ENCODE results near the gene KCNIP4.

The KCNIP4 gene

DNA sequence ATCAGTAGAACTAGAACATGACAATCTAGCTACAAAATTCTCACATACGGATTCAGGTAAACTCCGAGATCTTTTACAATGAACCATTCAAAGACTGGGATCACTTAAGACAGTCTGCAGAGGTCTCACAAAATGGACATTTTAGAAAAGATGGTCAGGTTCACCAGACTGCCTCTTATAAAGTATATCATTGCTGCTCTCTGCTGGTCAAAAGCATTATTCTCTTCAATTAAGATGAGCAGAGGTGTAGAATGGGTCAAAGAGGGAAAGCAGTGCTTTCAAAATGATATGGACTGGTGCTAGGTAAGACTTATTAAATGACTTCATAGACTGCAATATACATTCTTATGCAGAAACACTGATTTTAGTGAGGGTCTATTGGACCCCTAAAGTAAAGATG lies 813.6 kb downstream of the KCNIP4 start:
- DNase-seq, result no peak

DNA sequence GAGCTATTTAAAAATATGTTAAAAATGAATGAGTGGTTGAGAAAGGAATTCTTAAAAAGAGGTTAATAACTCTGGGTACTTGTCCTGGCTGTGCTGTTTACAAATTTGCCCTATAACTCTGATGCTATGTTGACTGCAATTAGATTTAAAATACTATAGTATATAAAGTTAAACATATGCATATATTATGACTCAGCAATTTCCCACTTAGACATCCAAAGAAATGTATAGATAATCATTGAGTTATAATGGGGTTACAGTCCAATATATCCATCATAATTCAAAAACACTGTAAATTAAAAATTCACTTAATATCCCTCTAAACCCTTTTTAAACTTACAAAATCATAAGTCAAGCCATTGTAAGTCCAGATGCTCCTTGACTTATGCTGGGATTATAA lies 818.0 kb downstream of the KCNIP4 start:
- DNase-seq, result no peak

DNA sequence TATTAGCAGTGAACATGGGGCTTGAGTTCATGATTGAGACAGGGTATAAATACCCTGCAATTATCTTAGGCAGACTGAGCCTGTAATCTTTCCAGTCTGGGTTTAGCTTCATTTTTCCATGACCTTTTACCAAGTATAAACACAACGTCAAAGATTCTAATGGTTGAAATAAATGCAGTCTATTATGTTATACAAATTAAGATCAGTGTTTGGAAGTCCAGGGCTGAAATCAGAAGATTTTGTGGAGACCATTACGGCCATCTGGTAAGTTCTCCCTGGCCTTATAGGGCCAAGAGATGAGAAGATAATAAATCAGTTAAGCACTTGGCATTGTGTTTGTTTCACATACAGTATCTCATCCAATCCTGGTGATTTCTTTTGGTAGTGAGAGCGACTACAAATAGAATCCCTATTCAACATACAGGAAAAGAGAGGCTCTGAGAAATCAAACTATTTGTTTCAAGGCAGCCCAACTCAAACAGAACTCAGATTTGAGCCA lies 822.5 kb downstream of the KCNIP4 start:
- DNase-seq, result no peak

DNA sequence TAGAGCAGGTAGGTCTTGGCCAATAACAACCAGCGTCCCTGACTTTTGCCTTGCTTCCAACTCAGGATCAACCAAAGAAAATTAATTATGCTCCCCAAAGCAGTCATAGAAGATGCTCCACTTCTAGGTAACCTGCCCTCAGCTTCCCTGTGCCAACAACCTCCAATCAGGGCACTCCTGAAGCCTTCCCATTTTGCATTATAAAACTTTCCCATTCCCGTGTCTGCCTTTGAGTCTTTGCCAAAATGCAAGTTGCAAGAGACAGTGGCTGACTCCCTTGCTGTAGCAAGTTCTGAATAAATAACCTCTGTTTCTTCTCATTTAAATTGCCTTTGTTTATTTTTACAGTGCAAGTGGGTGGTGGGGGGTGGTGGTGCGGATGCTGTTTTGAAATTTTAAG lies 830.3 kb downstream of the KCNIP4 start:
- DNase-seq, result no peak

DNA sequence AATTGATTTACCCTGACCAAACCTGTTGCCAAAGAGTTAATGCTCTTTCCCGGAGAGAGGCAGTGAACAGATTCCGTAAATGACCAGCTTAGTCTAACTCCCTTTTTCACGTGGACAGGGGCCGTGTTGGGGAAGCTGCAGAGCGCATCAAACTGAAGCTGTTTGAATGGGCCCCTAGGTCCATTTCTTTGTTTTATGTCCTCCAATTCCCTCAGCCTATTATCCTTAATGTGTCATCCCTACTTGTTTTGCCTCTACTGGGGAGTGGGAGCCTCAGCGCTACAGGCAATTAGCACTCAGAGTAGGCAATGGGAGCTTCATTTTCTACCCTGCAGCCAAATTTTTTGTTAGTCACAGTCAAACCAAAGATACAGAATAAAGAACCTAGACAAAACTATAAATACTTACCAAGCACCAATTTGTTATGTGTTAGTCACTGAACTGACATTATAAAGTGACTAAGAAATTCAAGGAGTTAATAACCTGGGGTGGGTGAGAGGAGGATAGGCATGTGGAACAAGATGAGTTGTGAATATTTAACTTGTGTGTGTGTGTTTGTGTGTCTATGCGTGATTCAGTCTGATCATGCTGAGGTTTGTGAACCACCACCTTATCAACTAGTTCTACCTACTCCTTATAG lies 830.9 kb downstream of the KCNIP4 start:
- DNase-seq, result no peak

DNA sequence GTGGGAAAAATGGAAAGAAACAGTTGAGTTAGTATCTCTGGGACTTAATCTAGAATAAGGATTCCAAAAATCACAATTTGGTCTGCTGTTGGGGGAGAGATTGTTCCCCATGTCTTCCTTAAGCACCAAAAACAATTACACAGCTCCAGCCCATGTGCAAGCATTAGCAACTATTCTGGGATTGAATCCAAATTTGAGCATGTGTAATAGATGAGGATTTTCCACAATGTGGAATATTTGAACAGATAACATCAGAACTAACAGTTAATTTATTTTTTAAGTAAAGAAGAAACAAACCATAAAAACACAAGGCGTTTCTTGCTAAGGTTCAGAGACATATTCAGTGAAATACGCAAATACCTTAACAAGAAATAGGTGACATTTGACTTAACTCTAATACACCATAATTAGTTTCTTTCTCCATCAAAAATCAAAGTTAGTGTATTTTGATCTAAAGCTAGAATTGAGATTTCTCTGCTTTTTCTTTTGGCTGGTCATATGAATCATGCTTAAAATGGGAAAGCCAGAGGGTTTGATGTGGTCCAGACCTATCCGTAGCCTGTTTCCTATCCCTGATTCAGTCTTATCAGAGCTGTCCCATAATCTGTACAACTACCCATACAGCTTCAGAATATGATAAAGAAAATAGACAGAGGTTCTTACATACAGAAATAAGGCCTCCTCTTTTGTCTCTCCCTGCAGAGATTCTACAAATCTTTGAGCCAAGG lies 834.9 kb downstream of the KCNIP4 start:
- no peak for DNase-seq

DNA sequence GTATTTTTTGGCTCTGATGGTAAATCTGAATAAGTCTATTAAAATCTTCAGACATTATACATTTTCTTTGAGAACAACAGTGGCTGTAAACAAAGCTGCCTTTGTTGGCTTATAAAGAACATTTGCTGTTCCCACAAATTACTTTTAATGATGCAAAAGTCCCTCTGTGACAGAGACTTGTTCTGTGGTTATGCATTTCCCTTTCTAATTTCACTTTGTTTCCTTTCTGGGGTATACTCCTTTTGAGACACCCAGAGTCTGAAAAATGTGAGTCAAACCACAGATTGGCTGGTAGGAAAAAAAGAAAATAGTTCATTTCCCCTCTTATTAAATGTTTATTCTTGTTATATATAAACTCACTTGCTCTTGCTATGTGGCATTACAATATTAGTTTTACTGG lies 845.9 kb downstream of the KCNIP4 start:
- DNase-seq, result no peak

DNA sequence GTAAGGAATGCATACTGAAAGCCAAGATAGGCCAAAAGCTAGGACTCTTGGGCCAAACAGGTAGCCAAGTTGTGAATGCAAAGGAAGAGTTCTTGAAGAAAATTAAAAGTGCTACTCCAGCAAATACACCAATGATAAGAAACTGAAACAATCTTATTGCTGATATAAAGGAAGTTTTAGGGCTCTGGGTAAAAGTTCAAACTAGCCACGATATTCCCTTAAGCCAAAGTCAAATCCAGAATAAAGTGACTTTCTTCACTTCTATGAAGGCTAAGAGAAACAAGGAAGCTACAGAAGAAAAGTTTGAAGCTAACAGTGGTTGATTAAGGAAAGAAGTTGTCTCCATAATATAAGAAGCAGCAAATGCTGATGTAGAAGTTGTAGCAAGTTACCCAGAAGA lies 850.7 kb downstream of the KCNIP4 start:
- DNase-seq, result no peak

DNA sequence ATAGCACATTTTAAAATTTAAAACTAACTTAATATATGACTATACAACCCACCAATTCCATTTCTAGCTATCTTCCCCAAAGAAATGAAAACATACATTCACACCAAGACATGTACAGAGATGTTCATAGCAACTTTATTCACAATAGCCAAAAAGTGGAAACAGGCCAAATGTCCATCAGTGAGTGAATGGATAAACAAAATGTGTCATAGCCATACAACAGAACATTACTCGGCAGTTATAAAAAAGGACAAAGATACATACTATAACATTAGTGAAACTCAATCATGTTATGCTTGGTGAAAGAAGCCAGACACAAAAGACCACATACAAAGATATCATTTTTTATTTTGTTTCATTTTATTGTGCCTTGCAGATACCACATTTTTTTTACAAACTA lies 851.5 kb downstream of the KCNIP4 start:
- no peak for DNase-seq

DNA sequence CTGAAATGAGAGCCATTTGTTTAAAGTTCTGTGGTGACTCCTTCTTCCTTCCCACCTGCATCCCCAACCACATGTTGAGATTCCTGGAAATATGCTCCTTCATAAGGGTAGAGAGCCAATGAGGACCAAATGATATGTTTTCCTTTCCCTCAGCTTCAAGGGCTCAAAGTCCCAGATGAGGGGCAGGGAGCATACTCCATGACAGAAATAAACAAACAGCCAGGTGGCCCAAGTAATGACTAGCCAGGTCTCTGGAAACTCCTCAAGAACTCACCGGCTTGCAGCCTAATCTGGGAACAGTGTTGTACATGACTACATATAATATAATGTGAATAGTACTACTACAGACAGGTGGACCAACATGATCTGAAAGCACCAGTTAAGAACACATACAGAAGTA lies 856.0 kb downstream of the KCNIP4 start:
- no peak for DNase-seq

DNA sequence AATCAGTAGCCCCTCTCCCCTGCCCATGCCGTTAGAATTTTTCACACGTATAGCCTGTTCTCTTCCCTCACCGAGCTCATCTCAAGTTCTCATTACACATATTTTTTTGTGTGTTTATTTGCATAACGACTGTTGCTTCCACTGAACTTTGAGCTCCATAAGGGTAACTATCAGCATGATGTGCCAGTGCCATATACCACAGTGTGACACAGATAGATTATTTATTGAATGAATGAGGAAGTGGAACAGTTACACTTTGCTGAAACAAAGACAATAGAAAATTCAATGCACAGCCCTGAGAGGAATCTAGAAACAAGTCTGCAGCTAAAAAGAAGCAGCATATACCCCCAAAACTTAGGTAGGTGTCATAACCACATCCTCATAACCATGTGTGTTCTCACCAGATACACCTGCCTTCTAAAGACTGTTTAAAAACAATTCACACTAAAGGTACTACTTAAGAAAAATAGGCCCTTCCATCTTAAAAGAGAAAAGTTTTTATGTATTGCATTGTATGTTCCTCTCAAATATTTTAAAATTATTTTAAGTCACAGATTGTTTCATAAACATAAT lies 858.4 kb downstream of the KCNIP4 start:
- no peak for DNase-seq

DNA sequence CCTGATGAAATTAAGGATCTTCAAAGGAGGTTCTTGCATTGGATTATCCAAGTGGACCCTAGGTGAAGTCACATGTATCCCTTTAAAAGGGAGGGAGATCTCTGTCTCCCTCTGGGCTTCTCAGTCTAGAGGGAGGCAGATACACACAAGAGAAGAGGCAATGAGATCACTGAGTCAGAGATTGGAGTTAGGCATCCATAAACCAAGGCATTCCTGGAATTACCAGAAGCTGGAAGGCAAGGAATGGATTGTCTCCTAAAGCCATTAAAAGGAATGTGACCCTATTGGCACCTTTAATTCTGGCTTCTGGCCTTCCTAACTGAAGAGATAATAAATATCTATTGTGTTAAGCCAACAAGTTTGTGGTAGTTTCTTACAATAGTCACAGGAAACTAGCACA lies 865.2 kb downstream of the KCNIP4 start:
- no peak for DNase-seq

DNA sequence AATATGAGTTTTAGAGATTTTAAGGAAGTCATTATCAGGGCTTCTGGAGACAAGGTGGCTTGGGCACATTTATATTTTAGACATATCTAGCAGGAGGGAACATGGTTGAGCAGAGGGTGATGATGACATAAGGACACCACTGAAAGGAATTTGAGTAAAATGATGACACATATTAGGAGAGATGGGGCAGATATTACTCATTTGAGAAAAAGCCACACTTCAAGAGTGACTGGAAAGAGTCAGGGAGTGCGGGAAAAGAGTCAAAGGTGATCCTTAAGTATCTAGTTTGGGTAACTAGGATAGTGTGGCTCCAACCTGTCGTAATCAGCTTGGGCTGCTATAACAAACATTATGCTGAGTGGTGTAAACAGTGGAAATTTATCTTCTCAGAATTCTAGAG lies 870.6 kb downstream of the KCNIP4 start:
- no peak for DNase-seq

DNA sequence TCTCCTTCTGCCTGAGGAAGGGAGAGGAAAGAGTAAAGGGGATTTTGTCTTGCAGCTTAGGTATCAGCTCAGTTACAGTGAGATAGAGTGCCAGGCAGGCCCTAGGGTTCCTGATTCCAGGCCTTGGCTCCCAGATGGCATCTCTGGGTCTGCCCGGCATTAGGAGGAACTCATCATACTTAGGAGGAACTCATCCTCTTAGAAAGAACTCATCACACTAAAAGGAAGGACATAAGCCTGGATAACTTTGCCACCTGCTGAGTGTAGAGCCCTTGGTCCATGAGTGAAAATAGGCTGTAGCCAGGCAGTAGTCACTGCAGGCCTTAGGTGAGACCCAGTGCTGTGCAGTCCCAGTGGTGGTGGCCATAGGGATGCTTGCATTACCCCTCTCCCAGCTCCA lies 881.2 kb downstream of the KCNIP4 start:
- no peak for DNase-seq

DNA sequence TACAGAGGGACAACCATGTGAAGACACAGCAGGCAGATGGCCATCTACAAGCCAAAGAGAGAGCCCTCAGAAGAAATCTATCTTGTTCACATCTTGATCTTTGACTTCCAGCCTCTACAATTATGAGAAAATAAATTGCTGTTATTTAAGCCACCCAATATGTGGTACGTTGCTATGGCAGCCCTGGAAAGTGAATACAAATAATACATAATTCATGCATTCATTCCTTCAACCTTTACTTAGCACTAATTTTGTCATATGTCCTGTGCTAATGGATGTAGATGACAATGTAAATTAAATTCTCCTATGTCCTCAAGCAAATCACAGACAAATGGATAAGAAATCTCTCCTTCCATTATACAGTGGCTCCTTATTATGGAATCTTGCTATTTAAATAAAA lies 886.7 kb downstream of the KCNIP4 start:
- no peak for DNase-seq

DNA sequence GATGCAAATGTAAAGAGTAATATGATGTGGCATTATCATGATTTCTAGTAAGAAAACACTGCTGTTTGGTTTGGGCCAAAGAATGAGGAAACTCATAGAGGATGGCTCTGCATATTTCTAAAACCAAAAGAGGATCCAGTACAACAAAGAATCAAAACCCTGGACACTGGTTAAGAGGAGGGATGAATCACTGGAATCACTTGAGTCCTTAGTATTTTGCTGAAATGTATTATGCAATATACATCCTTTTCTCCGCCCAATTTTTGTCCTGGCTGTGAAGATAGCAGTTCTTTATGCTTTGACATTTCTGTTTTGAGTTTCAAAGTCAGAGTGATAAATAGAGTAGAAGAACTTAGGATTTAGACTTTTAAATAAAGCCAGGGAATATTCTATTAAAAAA lies 902.4 kb downstream of the KCNIP4 start:
- no peak for DNase-seq

DNA sequence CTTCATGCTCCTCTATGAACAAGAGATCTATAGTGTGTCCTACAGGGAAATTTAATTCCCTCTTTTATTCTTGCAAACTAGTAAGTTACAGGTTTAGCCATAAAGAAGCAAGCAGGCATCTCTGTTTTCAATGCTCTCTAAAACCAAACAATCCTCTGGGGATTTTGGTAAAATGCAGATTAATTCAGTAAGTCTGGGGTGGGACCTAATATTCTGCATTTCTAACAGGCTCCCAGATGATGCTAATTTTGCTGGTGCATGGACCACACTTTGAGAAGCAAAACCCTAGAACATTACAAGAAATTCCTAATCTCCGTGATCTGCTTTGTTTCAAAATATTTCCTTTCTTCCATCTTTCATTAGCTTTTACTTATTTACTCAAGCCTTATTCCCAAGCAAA lies 903.5 kb downstream of the KCNIP4 start:
- DNase-seq, result no peak

DNA sequence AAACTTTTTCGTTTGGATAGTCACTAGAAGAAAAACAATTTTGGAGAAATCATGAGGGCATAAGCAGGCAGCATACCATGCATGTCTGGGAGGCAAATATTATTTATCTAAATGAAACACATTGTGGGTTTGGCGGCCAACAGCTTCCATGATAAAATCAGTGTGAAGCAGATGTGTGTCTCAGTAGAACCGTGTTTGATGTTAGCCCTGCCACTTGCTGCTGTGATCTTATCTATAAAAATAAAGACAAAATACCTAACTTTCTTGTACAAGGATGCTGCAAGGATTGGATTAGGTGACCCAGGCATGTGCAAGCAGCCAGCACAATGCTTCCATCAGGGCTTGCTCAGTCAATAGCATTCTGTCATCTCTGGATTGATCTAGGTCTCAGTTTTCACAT lies 906.9 kb downstream of the KCNIP4 start:
- DNase-seq, result no peak

DNA sequence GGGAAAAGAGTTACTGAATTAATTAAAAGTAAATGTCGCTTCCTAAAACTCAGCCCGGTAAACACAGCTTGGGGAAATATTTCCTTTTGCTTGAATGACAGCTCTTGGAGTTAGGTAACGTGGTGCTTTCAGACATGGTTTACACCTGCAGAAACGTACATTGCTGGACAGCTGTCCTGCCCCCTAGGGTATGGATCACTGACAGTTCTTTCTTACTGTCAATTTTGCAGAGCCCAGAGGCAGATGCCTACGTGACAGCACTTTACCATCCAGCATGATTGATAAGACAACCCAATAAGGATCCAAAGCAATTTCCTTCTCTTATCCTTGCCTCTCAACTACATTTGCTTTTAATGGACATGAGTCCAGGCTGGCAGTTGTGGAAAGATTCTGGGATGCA lies 913.8 kb downstream of the KCNIP4 start:
- DNase-seq, result no peak

DNA sequence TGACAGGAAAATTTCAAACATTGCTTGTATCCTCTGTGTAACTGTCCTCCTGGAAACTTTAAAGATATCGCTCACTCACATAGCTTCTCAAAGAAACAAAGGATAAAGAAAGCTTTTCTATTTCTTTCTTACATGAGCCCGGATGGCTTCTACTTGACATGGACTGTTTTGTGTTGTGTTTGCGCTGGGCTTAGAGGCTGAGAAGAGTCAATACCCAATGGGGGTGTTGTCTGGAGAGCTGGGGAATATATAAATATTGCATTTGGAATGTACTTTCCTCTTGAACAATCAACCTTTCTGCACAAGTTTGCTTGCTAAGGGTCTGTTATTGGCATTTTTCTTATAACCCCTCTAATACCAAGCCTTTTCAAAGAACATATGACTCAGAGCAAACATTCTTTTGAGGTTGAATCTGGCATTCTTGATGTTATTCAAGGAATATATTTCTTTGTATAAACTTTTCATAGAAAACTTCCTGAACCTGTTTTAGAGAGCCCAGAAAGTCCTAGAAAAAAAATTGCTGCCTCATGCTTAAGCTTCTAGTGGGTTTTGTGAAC lies 916.4 kb downstream of the KCNIP4 start:
- no peak for DNase-seq

DNA sequence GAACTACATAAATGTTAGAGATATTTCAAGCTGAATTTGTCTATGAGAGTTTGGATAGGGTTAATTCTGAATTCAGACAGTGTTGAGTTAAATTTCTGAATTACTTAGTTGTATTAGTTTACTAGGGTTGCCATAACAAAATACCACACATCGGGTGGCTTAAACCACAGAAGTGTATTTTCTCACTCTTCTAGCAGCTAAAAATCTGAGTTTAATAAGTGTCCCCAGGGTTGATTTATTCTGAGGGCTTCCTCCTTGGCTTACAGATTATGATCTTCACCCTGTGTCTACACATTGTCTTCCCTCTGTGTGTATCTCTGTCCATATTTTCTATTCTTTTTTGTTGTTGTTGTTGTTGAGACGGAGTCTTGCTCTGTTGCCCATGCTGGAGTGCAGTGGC lies 929.8 kb downstream of the KCNIP4 start:
- DNase-seq, result no peak

DNA sequence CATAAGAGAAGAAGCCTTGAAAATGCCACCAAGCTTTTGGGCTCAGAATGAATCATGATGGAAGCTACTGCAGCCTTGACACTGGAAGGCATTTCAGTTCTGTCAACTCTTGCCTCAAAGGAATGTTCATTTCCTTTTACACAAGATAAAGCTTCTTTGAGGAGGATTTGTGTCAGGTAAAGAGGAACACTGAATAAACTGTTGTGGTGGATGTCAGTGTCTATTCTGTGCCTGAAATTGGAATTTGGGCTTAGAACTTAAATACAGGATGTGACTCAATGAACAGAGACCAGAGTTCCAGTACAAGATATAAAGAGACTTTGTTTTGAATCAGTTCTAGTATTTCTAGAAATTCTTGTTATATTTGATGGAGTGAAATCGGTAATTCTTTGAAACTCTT lies 935.1 kb downstream of the KCNIP4 start:
- DNase-seq, result no peak

DNA sequence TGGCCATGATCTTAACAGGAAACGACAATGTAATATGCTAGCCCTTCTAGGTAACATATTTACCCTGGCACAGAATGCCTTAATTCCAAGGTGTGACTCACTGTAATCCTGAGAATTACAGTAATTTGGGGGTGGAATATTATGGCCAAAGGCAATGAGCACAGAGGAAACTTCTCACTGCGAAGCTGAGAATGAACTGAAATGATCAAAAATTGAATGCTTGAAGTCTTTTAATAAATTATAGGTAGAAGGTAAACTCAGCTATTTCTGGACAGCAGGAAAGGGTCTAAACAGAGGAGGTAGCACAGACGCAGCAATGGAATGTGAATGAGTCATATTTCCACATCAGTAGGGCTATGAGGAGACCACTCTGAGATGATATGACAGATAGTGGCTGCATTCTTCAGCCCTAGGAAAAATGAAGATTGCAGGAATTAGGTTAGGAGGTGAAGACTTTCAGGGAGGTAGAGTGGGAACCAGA lies 935.7 kb downstream of the KCNIP4 start:
- DNase-seq, result no peak

DNA sequence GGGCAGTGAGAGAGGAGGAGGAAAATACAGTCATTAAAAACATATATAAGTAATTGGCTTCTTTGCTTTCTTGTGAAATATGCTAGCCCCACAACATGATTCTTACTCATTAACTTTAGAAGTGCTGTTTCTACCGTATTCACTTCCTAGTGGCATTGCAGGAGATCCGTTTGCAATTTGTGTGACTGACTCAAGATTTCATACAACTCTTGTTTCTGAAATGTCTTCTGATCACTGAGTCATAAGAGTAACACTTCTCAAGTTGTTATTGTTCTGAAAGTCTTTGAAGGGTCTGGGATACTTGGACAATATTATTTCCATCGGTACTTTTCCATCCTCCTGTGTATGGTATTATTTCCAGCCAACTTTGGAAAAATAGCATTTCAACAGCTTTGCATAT lies 937.5 kb downstream of the KCNIP4 start:
- no peak for DNase-seq

Data from activated naive CD4-positive, alpha-beta T cell (primary cell).